H1 (cell line): ENCODE measurements around the gene HID1. TPM values are rescaled to one million over a fixed set of nuclear protein-coding genes. Genes with fewer than 3 reads are reported as not detected.

Source experiments
- EP300 ChIP-seq, 2 experiments: IDR thresholded peaks; 1 replicate in 1 of 2; 2 replicates in 1 of 2; pipeline ENCODE4 v1.6.1; 2011 to 2012; ENCODE audit warnings: low read depth in 2 of 2, low read length in 2 of 2, mild to moderate bottlenecking in 2 of 2, borderline replicate concordance in 1 of 2, inconsistent platforms in 1 of 2, moderate library complexity in 1 of 2
- TEAD4 ChIP-seq: IDR thresholded peaks from 2 replicates; pipeline ENCODE4 v1.6.1; 2012; ENCODE audit warnings: low read depth, low read length, inconsistent platforms, mixed read lengths
- polyA plus RNA-seq, 7 experiments: library from polyadenylated mRNA; depleted of rRNA in 3 of 7; stranded (reverse) in 5 of 7; unstranded in 2 of 7; fragments of >200 nt in 5 of 7; fragments of 200-250 nt in 2 of 7; gene quantifications; 1 replicate in 5 of 7; 2 replicates in 1 of 7; 4 replicates in 1 of 7; pipeline versions ENCODE4 v1.2.1 to v1.2.3, GENCODE V29; 2011 to 2013; ENCODE audit warnings: missing spikeins in 2 of 7, mixed read lengths in 2 of 7
- total RNA-seq: library from RNA; stranded (reverse); fragmentation: NEBNext Ultra II Directional; extraction: Animal tissue kit (Norgen Biotek cat#: 25700); gene quantifications from 2 replicates; pipeline ENCODE4 v1.2.1, GENCODE V29; 2021
- TF ChIP-seq, protein P1 (sequence below): IDR thresholded peaks from 2 replicates; pipeline ENCODE4 v1.6.1; 2012; ENCODE audit warnings: inconsistent platforms
- TF ChIP-seq, protein P2 (sequence below): IDR thresholded peaks from 2 replicates; pipeline ENCODE4 v1.6.1; 2011; ENCODE audit warnings: low read depth, mild to moderate bottlenecking, low read length; ENCODE audit not compliant: insufficient read depth

HID1 gene
- total and polyA plus RNA-seq, 2 of the 8 experiments (the other 6 are each of a cell fraction or from before 2014, with no cell fraction given): 15.1 to 25.9 TPM

DNA sequence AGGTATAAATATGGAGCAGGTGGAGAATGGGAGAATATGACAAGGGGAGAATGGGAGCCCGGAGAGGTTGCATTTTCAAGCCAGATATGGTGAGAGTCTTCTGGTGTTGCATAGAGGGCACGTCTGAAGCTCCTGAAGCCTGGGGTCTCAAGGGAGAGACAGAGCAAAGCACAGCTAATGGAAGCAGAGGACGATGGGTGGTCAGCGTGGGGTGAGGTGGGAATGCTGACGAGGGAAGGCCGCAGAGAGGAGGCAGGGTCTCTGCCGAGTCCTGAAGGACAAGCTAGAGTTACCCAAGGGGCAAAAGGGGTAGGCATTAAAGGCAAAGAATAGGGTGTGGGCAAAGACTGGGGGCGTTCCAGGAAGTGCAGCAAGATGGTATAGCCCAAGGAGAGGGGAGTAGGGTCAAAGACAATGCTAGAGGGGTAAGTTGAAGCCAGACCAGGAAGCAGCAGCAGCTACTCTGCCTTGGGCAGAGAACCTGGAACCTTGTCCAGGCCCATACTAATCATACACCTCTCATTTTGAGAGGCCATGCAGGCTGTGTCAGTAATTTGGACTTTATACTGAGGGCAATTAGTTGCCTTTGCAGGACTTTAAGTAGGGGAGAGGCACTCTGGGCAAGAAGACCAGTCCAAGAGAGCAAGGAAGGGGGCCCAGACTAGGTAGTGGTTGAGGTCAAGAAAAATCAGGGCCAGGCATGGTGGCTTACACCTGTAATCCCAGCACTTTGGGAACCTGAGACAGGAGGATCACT lies 34.2 kb downstream of the HID1 start (continued):
- TF ChIP-seq, protein P1, sequence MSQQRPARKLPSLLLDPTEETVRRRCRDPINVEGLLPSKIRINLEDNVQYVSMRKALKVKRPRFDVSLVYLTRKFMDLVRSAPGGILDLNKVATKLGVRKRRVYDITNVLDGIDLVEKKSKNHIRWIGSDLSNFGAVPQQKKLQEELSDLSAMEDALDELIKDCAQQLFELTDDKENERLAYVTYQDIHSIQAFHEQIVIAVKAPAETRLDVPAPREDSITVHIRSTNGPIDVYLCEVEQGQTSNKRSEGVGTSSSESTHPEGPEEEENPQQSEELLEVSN: no peak
- TF ChIP-seq EP300 (IDR thresholded peaks at IDR 0.05; ENCODE audit: borderline replicate concordance in 1 of 2, low read depth in 2 of 2, low read length in 2 of 2): no peak
- TF ChIP-seq, protein P2, sequence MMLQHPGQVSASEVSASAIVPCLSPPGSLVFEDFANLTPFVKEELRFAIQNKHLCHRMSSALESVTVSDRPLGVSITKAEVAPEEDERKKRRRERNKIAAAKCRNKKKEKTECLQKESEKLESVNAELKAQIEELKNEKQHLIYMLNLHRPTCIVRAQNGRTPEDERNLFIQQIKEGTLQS: no peak
- no peak for TF ChIP-seq TEAD4
